ENCODE measurements around the gene OR5L1.

Gene OR5L1

DNA sequence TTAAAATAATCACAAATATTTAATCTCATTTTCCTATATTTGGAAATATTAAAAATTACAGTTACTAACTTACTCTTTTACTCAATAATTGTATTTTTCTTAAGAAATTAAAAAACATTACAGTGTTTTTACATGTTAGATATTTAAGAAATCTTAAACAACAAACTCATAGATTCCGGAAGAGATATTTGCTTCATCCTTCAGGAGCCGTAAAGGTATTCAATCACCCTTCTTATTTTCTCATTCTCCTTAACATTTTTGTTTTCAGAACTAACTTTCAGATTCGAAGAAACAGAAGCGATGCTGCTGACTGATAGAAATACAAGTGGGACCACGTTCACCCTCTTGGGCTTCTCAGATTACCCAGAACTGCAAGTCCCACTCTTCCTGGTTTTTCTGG lies 8.2 kb downstream of the OR5L1 start, which contains the start of gene OR5D18:
Gene OR5D18 (plus strand): TSS at position 301 of the 400 bp plus-strand sequence. CDS start 0 bp downstream, at position 301.
- H3K9me3 ChIP-seq (ENCODE audit: insufficient read depth, low read depth, low read length), result no peaks in the 10 kb centered on the region
- H3K79me2 ChIP-seq (ENCODE audit: insufficient read depth, low read length), result no peaks in the 10 kb centered on the region
- no peaks in the 10 kb centered on the region for H3K9me2 ChIP-seq (replicated peaks; ENCODE audit: low read depth, low read length)
- no peaks in the 10 kb centered on the region for H3K36me3 ChIP-seq (ENCODE audit: insufficient read depth, low read length)
- no peaks in the 10 kb centered on the region for H3K27me3 ChIP-seq (ENCODE audit: insufficient read depth, low read length, poor library complexity, severe bottlenecking)
- no peaks in the 10 kb centered on the region for H3K4me1 ChIP-seq (ENCODE audit: insufficient read depth, low read length, poor library complexity, severe bottlenecking)
- H3F3A ChIP-seq (ENCODE audit: low read depth), result no peaks in the 10 kb centered on the region
- H4K20me1 ChIP-seq (ENCODE audit: insufficient read depth, low read length, poor library complexity, severe bottlenecking), result no peaks in the 10 kb centered on the region
- TF ChIP-seq, protein P1, sequence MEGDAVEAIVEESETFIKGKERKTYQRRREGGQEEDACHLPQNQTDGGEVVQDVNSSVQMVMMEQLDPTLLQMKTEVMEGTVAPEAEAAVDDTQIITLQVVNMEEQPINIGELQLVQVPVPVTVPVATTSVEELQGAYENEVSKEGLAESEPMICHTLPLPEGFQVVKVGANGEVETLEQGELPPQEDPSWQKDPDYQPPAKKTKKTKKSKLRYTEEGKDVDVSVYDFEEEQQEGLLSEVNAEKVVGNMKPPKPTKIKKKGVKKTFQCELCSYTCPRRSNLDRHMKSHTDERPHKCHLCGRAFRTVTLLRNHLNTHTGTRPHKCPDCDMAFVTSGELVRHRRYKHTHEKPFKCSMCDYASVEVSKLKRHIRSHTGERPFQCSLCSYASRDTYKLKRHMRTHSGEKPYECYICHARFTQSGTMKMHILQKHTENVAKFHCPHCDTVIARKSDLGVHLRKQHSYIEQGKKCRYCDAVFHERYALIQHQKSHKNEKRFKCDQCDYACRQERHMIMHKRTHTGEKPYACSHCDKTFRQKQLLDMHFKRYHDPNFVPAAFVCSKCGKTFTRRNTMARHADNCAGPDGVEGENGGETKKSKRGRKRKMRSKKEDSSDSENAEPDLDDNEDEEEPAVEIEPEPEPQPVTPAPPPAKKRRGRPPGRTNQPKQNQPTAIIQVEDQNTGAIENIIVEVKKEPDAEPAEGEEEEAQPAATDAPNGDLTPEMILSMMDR (conservative IDR thresholded peaks at IDR 0.05; ENCODE audit: low read length), result no peak
- no peak for TF ChIP-seq EZH2phosphoT487 (IDR thresholded peaks at IDR 0.05; ENCODE audit: borderline replicate concordance)
- H3K4me2 ChIP-seq (ENCODE audit: low read depth, low read length, poor library complexity, severe bottlenecking), result no peak within 1 kb of the TSS
- H3K4me3 ChIP-seq (ENCODE audit: low read length, poor library complexity, severe bottlenecking), result no peak within 1 kb of the TSS
- H3K9ac ChIP-seq (ENCODE audit: low read depth, low read length, poor library complexity, severe bottlenecking), result no peak within 1 kb of the TSS
- H2AFZ ChIP-seq (ENCODE audit: low read length), result no peak within 1 kb of the TSS

DNA sequence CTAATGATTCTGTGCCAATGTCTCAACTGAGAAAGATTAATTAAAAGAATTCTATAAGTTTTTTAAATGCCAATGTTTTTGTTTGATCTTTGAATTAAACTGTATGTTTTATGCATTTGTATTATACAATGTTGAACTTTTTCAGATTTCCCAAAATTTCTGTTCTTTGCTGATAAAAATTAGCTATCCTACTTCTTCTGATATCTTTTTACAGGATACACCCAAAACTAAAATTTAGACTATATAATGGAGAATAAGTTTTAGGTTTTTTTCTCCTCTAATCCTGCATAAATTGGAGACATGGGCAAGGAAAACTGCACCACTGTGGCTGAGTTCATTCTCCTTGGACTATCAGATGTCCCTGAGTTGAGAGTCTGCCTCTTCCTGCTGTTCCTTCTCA lies 15.8 kb downstream of the OR5L1 start, which contains the start of gene OR5L2:
Gene OR5L2 (plus strand): TSS at position 301 of the 400 bp plus-strand sequence. CDS start 0 bp downstream, at position 301.
- Histone ChIP-seq H3K4me2 (ENCODE audit: low read depth, low read length, poor library complexity, severe bottlenecking) (no peak within 1 kb of the TSS), H3K9ac (ENCODE audit: low read depth, low read length, poor library complexity, severe bottlenecking) (no peak within 1 kb of the TSS), H4K20me1 (ENCODE audit: insufficient read depth, low read length, poor library complexity, severe bottlenecking) (no peaks in the 10 kb centered on the region), H3K27me3 (ENCODE audit: insufficient read depth, low read length, poor library complexity, severe bottlenecking) (no peaks in the 10 kb centered on the region), H3K4me3 (ENCODE audit: low read length, poor library complexity, severe bottlenecking) (no peak within 1 kb of the TSS), H3F3A (ENCODE audit: low read depth) (no peaks in the 10 kb centered on the region), H3K9me3 (ENCODE audit: insufficient read depth, low read depth, low read length) (no peaks in the 10 kb centered on the region), H3K79me2 (ENCODE audit: insufficient read depth, low read length) (no peaks in the 10 kb centered on the region), H3K4me1 (ENCODE audit: insufficient read depth, low read length, poor library complexity, severe bottlenecking) (no peaks in the 10 kb centered on the region), H3K9me2 (replicated peaks; ENCODE audit: low read depth, low read length) (no peaks in the 10 kb centered on the region), H3K36me3 (ENCODE audit: insufficient read depth, low read length) (no peaks in the 10 kb centered on the region), H2AFZ (ENCODE audit: low read length) (no peak within 1 kb of the TSS)
- no peak for TF ChIP-seq EZH2phosphoT487 (IDR thresholded peaks at IDR 0.05; ENCODE audit: borderline replicate concordance)
- TF ChIP-seq, protein P1 (conservative IDR thresholded peaks at IDR 0.05; ENCODE audit: low read length), result no peak

DNA sequence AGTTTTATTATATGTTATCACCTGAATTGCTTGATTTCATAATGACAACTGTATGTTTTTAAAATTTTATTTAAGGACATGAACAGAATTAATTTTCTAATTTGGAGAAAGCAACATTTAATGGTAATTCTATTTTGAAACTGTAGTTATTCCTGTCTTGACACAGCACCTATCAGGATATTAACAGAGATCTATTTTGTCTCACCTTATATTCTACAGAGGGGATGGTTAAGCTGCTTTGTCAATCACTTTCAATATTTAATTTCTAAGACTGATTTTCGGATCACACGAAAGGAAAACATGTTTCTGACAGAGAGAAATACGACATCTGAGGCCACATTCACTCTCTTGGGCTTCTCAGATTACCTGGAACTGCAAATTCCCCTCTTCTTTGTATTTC lies 27.3 kb downstream of the OR5L1 start, which contains the start of gene OR5D16:
Gene OR5D16 (plus strand): TSS at position 301 of the 400 bp plus-strand sequence. CDS start 0 bp downstream, at position 301.
- TF ChIP-seq, protein P1 (conservative IDR thresholded peaks at IDR 0.05; ENCODE audit: low read length), result no peak
- no peak for TF ChIP-seq EZH2phosphoT487 (IDR thresholded peaks at IDR 0.05; ENCODE audit: borderline replicate concordance)
- no peaks in the 10 kb centered on the region for H3F3A ChIP-seq (ENCODE audit: low read depth)
- no peak within 1 kb of the TSS for H3K9ac ChIP-seq (ENCODE audit: low read depth, low read length, poor library complexity, severe bottlenecking)
- H3K4me2 ChIP-seq (ENCODE audit: low read depth, low read length, poor library complexity, severe bottlenecking), result no peak within 1 kb of the TSS
- H3K9me3 ChIP-seq (ENCODE audit: insufficient read depth, low read depth, low read length), result no peaks in the 10 kb centered on the region
- H3K79me2 ChIP-seq (ENCODE audit: insufficient read depth, low read length), result no peaks in the 10 kb centered on the region
- no peaks in the 10 kb centered on the region for H3K27me3 ChIP-seq (ENCODE audit: insufficient read depth, low read length, poor library complexity, severe bottlenecking)
- H3K9me2 ChIP-seq (replicated peaks; ENCODE audit: low read depth, low read length), result no peaks in the 10 kb centered on the region
- no peaks in the 10 kb centered on the region for H3K36me3 ChIP-seq (ENCODE audit: insufficient read depth, low read length)
- H2AFZ ChIP-seq (ENCODE audit: low read length), result no peak within 1 kb of the TSS
- H3K4me1 ChIP-seq (ENCODE audit: insufficient read depth, low read length, poor library complexity, severe bottlenecking), result no peaks in the 10 kb centered on the region
- no peak within 1 kb of the TSS for H3K4me3 ChIP-seq (ENCODE audit: low read length, poor library complexity, severe bottlenecking)
- no peaks in the 10 kb centered on the region for H4K20me1 ChIP-seq (ENCODE audit: insufficient read depth, low read length, poor library complexity, severe bottlenecking)
